HEK293T (cell line): ENCODE results near the gene DNAH7.

ENCODE experiments used
- BHLHE40 ChIP-seq: fragments of 450-650 bp; IDR thresholded peaks from 2 replicates; pipeline ENCODE4 v1.6.1; 2016; ENCODE audit warnings: mild to moderate bottlenecking, moderate library complexity, borderline replicate concordance
- CTBP1 ChIP-seq: fragments of 450-650 bp; IDR thresholded peaks from 2 replicates; pipeline ENCODE4 v1.6.1; 2016; ENCODE audit warnings: borderline replicate concordance
- ELF4 ChIP-seq: fragments of 450-650 bp; IDR thresholded peaks from 2 replicates; pipeline ENCODE4 v1.6.1; 2017; ENCODE audit warnings: antibody characterized with exemption
- FOXA1 ChIP-seq: fragments of 450-650 bp; IDR thresholded peaks from 2 replicates; pipeline ENCODE4 v1.6.1; 2016; ENCODE audit warnings: mild to moderate bottlenecking
- FOXK2 ChIP-seq: fragments of 450-650 bp; IDR thresholded peaks from 2 replicates; pipeline ENCODE4 v1.6.1; 2016; ENCODE audit warnings: mild to moderate bottlenecking
- FOXM1 ChIP-seq: fragments of 450-650 bp; IDR thresholded peaks from 2 replicates; pipeline ENCODE4 v1.6.1; 2017; ENCODE audit warnings: mild to moderate bottlenecking, borderline replicate concordance
- HDGF ChIP-seq: fragments of 450-650 bp; IDR thresholded peaks from 2 replicates; pipeline ENCODE4 v1.6.1; 2017; ENCODE audit warnings: antibody characterized with exemption, borderline replicate concordance
- LEF1 ChIP-seq: fragments of 450-650 bp; IDR thresholded peaks from 2 replicates; pipeline ENCODE4 v1.6.1; 2017; ENCODE audit warnings: mild to moderate bottlenecking, borderline replicate concordance
- SP1 ChIP-seq: fragments of 450-650 bp; IDR thresholded peaks from 2 replicates; pipeline ENCODE4 v1.6.1; 2017
- SUZ12 ChIP-seq: fragments of 450-650 bp; IDR thresholded peaks from 2 replicates; pipeline ENCODE4 v1.6.1; 2016; ENCODE audit warnings: mild to moderate bottlenecking
- ZNF384 ChIP-seq: fragments of 450-650 bp; IDR thresholded peaks from 2 replicates; pipeline ENCODE4 v1.6.1; 2016
- TF ChIP-seq, protein P1 (sequence below): fragments of 450-650 bp; IDR thresholded peaks from 2 replicates; pipeline ENCODE4 v1.6.1; 2016

DNA sequence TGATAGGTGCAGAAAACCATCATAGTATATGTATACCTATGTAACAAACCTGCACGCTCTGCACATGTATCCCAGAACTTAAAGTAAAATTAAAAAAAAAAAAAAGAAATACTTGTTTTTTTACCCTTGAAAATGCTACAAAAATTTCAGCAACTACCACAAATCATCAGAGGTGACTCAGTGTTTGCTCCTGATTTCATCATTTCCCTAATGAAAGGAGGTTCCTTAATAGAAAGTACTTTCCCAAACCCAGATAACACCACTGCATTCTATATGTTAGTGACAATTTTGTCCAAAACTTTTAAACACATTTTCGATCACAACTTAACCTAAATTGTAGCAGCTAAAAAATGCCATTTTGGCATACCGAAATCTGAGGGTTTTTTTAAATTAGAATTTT, 248.3 kb downstream of the DNAH7 start:
- TF ChIP-seq CTBP1 = no peak
- TF ChIP-seq FOXK2 = no peak
- TF ChIP-seq HDGF = no peak
- no peak for TF ChIP-seq BHLHE40
- no peak for TF ChIP-seq ELF4
- no peak for TF ChIP-seq SP1
- TF ChIP-seq, protein P1, sequence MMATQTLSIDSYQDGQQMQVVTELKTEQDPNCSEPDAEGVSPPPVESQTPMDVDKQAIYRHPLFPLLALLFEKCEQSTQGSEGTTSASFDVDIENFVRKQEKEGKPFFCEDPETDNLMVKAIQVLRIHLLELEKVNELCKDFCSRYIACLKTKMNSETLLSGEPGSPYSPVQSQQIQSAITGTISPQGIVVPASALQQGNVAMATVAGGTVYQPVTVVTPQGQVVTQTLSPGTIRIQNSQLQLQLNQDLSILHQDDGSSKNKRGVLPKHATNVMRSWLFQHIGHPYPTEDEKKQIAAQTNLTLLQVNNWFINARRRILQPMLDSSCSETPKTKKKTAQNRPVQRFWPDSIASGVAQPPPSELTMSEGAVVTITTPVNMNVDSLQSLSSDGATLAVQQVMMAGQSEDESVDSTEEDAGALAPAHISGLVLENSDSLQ = no peak
- TF ChIP-seq LEF1 = no peak
- TF ChIP-seq FOXM1 = no peak
- TF ChIP-seq SUZ12 = no peak
- TF ChIP-seq ZNF384 = no peak
- no peak for TF ChIP-seq FOXA1
